NCI-H187 treated with DMSO at 0.1 percent for 48 hours (cell line): ENCODE data around the gene ZBED6.

Experiments used
- DNase-seq: peaks from one replicate; lab custom pipeline; 2025; lab: John Stamatoyannopoulos, UW

Gene ZBED6

GRCh38 chr1:203842559-203842876 is 47.1 kb downstream of the ZBED6 start:
- DNase-seq = no peak

- DNase-seq = no peak
Measured at GRCh38 chr1:203843435-203843834, 48.0 kb downstream of the ZBED6 start.
